ENCODE results near the gene AMTN.

DNA sequence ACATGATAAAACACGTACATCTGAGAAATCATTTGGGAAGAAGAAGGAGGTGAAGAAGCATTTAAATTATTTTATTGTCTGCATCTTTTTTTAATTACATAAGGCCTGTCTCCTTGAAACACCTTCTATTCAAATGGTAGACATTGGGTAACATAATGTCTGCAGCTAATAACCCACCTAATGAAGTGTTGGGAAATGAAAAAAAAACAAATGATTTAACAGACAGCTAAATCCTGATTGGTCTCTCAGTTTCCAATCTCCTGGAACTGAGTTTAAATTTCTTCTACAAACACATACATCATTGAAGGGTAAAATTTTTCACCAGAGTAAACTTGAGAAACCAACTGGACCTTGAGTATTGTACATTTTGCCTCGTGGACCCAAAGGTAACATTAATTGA is at the start of gene AMTN:
- TF ChIP-seq CTCF (IDR thresholded peaks at IDR 0.05): no peak
- no peak for TF ChIP-seq EP300 (IDR thresholded peaks at IDR 0.05)
- TF ChIP-seq POLR2AphosphoS5 (IDR thresholded peaks at IDR 0.05): no peak

All from gastroesophageal sphincter (tissue), 3 donors.